Thyroid gland (tissue), 4 donors: ENCODE data around the gene CHN2.

Experiments used
- CTCF ChIP-seq, 6 experiments: fragments of 200-600 bp in 3 of 6; fragments of 450-650 bp in 3 of 6; sonication (generic) in 3 of 6; IDR thresholded peaks; one replicate each; pipeline ENCODE4 v1.5.1; 2016 to 2019; ENCODE audit warnings: antibody characterized with exemption in 6 of 6, mild to moderate bottlenecking in 2 of 6, inconsistent platforms in 1 of 6, moderate library complexity in 1 of 6
- POLR2A ChIP-seq, 2 donors: fragments of 450-650 bp; IDR thresholded peaks; one replicate each; pipeline ENCODE4 v1.6.1; 2017; ENCODE audit warnings: antibody characterized with exemption in 2 of 2, mild to moderate bottlenecking in 2 of 2, moderate library complexity in 1 of 2

GRCh38 chr7:29236649-29237048 is 42.1 kb downstream of the CHN2 start:
- no peak for TF ChIP-seq POLR2A (IDR thresholded peaks at IDR 0.05)
- no peak for TF ChIP-seq CTCF (IDR thresholded peaks at IDR 0.05)
